Ovary (tissue), 3 donors: ENCODE data around the gene ACTG1.

Source experiments
- POLR2A ChIP-seq: fragments of 450-650 bp; IDR thresholded peaks from one replicate; pipeline ENCODE4 v1.6.1; 2017; ENCODE audit warnings: antibody characterized with exemption, mild to moderate bottlenecking, moderate library complexity
- TF ChIP-seq, protein P1 (sequence below), 3 donors: fragments of 450-650 bp in 2 of 3; fragments of 200-600 bp in 1 of 3; IDR thresholded peaks; one replicate each; pipeline versions ENCODE4 v1.5.1 to v1.8.0; 2016 to 2022; ENCODE audit warnings: antibody characterized with exemption in 3 of 3, mild to moderate bottlenecking in 1 of 3
- donor health status: DM: no; HTN: no; CAD: no.

GRCh38 chr17:81558115-81558468 is 45.5 kb upstream of the ACTG1 start:
- TF ChIP-seq, protein P1, sequence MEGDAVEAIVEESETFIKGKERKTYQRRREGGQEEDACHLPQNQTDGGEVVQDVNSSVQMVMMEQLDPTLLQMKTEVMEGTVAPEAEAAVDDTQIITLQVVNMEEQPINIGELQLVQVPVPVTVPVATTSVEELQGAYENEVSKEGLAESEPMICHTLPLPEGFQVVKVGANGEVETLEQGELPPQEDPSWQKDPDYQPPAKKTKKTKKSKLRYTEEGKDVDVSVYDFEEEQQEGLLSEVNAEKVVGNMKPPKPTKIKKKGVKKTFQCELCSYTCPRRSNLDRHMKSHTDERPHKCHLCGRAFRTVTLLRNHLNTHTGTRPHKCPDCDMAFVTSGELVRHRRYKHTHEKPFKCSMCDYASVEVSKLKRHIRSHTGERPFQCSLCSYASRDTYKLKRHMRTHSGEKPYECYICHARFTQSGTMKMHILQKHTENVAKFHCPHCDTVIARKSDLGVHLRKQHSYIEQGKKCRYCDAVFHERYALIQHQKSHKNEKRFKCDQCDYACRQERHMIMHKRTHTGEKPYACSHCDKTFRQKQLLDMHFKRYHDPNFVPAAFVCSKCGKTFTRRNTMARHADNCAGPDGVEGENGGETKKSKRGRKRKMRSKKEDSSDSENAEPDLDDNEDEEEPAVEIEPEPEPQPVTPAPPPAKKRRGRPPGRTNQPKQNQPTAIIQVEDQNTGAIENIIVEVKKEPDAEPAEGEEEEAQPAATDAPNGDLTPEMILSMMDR (IDR thresholded peaks at IDR 0.05): no peak
- no peak for TF ChIP-seq POLR2A
